ENCODE data around the gene DSCAML1.

Gene DSCAML1

DNA sequence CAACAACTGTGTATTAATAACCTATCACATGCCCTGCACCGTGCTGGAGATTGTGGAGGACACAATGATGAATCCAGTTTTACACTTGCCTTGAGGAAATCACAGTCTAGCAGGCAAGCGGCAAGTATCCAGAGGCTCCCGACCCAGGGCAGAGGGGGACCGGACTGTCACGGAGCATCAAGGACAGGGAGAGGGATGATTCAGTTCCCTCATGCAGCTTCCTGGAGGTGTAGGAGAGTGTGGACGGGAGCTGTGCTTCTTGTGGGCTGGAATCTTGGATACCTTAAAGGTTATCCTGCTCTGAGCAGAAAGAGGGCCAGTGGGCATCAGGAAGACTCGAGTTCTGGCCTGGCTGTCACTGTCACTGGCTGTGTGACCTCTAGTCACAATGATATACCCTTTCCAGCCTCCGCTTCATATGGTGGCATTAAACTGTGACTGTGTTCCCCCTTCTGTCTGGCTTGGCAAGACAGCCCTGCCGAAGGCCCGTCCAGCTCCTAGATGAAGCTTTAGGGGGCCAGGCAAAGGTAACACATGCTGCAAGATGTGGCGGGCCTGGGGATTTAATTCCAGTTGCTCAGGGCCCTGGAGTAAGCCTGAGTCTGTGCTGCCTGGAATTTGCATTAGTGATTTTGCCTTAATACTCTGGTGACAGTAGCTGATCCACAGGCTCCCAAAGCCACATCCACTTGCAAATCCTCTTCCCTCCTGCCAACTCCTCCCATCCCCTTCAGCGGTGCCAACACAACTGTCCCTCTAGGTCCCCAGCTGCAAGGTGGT, 162.8 kb downstream of the DSCAML1 start:
- H3K36me3 Mint-ChIP-seq = no peaks in the 10 kb centered on the region

DNA sequence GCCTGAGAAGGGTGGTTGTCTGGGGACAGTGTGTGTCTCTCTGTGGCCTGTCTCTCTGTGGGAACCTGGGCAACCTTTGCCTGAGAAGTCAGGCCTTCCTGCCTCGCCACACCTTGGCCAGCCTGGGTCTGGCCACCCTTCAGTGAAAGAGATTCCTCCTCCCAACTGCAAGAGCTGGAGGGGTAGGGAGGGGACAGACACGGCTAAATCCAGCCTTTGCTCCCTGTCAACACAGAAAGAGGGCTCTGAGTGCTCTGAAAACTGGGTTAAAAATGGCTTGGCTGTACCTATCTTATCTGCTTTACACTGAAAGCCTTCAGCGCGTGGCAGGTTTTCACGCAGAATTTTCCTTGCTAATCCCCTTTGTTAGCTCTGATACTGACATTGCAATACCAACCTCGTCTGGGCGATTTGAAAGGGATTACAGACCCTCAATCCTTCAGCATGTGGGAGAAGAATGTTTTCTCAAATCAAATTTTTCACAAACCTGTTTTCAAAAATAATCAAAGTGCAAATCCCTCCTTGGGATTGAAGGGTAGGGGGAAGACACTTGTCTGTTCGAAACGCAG, 163.7 kb downstream of the DSCAML1 start:
- ATAC-seq (no peak), DNase-seq (ENCODE audit: low spot score in 2 of 2) (no peak)
- Mint-ChIP-seq H3K36me3 (no peaks in the 10 kb centered on the region), H3K9me3 (no peaks in the 10 kb centered on the region), H3K4me1 (no peaks in the 10 kb centered on the region), H3K4me3 (no peak overlapping the region), H3K27ac (no peak overlapping the region)

More for the DNA sequence above, 162.8 kb downstream of the DSCAML1 start:
- DNase-seq (ENCODE audit: low spot score in 2 of 2) (no peak), ATAC-seq (no peak)
- Mint-ChIP-seq H3K27ac (no peak overlapping the region), H3K4me1 (no peaks in the 10 kb centered on the region), H3K4me3 (no peak overlapping the region), H3K9me3 (no peaks in the 10 kb centered on the region)

DNA sequence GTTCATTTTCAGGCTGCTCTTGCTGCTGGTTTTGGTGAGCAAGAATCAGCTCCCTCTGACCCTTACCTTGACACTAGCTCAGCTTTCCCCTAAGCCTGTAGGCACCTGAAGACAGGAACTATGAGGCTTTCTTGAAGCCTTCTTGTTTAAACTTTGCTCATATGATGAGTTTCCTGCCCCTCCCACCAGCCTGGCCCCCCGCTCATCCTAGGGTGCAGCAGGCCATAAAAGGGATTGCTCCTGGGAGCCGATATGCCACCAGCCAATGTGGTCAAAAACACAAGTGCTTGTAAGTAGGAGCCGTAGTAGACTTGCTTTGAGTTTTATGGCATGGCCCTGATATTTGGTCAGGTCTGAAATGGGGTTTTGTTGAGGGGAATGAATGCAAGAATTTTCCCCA, 164.7 kb downstream of the DSCAML1 start:
- Mint-ChIP-seq H3K36me3 (no peaks in the 10 kb centered on the region), H3K27ac (no peak overlapping the region), H3K9me3 (no peaks in the 10 kb centered on the region), H3K4me3 (no peak overlapping the region), H3K4me1 (no peaks in the 10 kb centered on the region)
- DNase-seq (ENCODE audit: low spot score in 2 of 2) (no peak), ATAC-seq (no peak)

DNA sequence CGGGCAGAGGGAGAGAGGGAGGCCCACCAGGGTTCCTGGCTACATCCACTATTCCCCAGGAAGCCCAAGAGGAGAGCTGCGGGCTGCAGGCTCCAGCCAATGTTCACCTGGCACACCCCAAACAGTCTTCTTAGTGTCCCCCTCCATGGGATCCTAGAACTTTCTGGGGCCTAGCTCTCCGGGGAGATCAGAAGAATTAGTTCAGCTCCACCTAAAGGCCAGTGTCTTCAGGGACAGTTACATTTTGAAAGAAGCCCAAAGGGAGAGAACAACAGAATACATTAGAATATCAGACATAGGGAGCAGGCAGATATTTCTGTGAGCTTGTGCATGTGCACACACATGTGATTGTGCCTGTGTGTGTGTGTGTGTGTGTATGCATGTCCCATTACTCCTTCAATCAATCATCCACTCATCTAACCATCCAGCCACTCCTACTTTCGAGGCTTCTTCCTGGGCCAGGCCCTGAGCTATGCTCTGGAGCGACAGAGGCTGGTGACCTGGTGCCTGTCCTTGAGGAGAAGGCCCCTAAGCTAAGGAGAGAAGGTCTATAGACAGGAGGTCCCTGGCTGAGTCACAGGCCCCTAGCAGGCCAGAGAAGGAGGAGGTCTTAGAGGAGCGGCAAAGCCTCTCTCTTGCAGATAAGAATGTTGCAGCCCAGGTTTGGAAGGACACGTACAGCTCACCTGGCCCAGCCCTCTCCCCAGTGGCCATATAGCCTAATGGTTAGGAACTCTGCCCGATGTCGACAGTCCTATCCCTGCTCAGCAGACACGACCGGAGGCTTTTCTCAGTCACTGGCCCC, 165.5 kb downstream of the DSCAML1 start:
- DNase-seq (ENCODE audit: low spot score in 2 of 2) (no peak), ATAC-seq (no peak)
- H3K9me3 Mint-ChIP-seq = no peaks in the 10 kb centered on the region
- H3K4me3 Mint-ChIP-seq = no peak overlapping the region
- H3K27ac Mint-ChIP-seq = no peak overlapping the region
- H3K36me3 Mint-ChIP-seq = no peaks in the 10 kb centered on the region
- H3K4me1 Mint-ChIP-seq = no peaks in the 10 kb centered on the region

DNA sequence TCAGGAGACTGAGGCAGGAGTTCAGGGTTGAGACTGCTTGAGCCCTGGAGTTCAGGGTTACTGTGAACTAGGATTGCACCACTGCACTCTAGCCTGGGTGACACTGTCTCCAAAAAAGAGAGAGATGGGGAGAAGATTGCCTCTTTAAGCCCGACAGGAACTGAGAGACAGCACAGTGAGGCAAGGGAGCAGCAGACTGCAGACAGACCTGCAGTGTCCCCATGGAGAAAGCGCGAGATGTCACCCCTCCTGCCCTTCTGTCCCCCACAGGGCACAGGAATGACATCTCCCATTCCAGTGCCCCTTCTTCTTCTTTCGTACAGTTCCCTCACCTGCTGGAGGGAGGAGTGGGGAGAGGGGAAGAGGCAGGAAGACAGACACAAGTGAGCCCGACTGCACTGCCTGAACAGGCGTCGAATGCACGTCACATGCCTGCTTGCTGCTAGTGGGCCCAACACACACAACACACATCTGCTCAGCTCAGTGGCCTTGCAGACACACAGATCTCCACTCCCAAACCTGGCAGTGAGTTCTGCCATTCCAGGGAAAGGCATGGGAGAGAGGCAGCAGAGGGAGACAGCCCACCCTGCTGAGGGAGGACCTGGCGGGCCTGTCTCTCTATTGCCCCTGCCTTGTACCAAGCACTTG, 167.0 kb downstream of the DSCAML1 start:
- peak overlapping the region; percentile 15 for H3K27ac Mint-ChIP-seq
- no peaks in the 10 kb centered on the region for H3K4me1 Mint-ChIP-seq
- no peak for DNase-seq (ENCODE audit: low spot score in 2 of 2)
- ATAC-seq = no peak
- H3K36me3 Mint-ChIP-seq = no peaks in the 10 kb centered on the region
- H3K9me3 Mint-ChIP-seq = no peaks in the 10 kb centered on the region
- no peak overlapping the region for H3K4me3 Mint-ChIP-seq

DNA sequence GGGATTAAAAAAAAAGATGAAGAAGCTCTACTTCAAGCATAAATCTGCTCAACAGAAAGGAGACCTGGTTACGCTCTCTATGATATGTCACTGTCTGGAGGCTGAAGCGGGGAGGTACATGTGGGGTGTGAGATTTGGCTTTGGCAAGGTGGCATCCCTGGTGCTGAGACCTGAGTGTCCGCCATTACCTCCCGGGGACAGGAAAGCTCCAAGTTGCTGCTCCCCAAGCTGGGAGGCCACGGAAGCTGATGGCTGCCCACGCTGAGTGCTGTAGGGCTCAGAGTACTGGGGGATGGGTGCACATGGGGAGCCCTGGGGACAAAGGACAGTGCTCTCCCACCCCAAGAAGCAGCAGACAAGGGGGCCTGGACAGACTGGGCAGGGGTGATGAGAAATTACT, 167.9 kb downstream of the DSCAML1 start:
- Mint-ChIP-seq H3K9me3 (no peaks in the 10 kb centered on the region), H3K36me3 (no peaks in the 10 kb centered on the region), H3K4me1 (no peaks in the 10 kb centered on the region), H3K27ac (peak overlapping the region; percentile 15), H3K4me3 (no peak overlapping the region)
- no peak for DNase-seq (ENCODE audit: low spot score in 2 of 2)
- no peak for ATAC-seq

DNA sequence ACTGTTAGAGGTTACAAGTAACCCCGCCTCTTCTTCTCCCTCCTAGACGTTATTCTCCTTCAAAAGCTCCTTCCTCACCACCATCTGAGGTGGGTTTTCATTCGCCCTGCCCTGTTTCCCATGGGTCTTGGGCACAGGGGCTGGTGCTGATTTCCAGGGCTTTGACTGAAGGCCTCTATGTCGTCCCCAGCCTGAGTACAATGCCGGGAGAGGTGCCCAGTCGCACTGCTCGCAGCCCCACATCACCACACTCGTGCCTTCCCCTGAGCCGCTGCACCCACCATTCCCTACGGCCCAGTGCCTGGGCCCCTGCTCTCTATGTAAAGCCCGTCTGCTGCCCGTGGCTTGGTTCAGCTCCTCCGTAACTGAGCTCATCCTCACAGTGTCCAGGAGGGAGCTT, 169.8 kb downstream of the DSCAML1 start:
- no peak for DNase-seq (ENCODE audit: low spot score in 2 of 2)
- Mint-ChIP-seq H3K36me3 (no peaks in the 10 kb centered on the region), H3K9me3 (no peaks in the 10 kb centered on the region), H3K27ac (no peak overlapping the region), H3K4me3 (no peak overlapping the region), H3K4me1 (no peaks in the 10 kb centered on the region)
- ATAC-seq = no peak

DNA sequence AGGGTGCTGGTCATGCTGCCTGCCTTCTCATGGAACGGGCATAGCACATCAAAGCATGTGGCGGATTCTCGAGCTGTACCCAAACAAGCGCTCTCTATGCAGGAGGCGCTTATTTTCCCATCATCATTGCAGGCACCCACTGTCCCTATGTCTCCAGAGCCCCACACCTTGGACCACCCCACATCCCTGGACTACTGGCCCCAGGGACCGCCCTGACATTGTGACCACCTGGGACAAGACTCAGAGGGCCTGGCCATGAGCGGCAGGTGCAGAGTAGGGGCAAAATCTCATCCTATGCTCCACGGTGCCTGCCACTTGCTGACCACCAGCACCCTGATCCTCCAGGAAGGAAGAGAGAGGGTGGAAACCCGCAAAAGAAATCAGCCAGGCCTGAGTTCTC, 170.4 kb downstream of the DSCAML1 start:
- H3K4me1 Mint-ChIP-seq = no peaks in the 10 kb centered on the region
- no peak for DNase-seq (ENCODE audit: low spot score in 2 of 2)
- H3K9me3 Mint-ChIP-seq = no peaks in the 10 kb centered on the region
- H3K36me3 Mint-ChIP-seq = no peaks in the 10 kb centered on the region
- H3K4me3 Mint-ChIP-seq = no peak overlapping the region
- no peak for ATAC-seq
- no peak overlapping the region for H3K27ac Mint-ChIP-seq

DNA sequence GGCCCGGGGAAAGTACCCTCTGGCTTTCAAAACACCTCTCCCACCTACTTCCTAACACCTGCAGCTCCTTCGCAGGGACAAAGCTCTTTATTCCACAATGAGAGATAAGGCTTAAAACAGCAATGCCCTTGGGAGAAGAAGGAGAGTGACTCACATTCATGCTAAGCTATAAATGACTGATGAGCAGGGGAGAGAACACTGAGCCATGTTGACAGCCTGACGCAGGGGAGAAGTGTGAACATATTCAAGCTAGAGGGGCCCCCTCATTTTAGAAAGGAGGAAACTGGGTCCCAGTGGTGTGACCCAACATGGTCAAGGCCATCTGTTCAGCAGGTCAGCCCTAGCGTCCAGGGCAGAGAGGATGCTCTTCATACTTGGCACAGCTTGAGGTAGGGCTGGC, 171.8 kb downstream of the DSCAML1 start:
- Mint-ChIP-seq H3K36me3 (no peaks in the 10 kb centered on the region), H3K4me3 (no peak overlapping the region)
- ATAC-seq = no peak

DNA sequence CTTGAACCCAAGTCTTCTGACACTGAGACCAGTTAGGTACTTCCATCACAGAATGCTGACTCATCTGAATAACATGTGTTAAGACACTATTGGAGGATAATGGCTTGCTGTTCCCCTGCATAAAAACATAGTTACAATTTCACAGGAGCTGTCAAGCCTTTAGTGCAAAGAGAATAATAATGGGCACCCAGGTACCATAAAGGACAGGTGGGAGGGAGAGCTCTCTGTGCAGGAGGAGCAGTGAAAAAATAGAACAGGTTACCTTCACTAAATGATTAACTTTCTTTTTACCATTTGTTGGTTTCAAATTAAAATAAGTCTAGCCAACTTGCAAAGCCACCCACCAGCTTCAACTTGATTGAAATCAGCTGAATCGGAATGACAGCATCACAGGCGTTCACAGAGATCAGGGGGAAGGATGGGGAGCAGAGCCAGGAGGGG, 173.2 kb downstream of the DSCAML1 start:
- H3K4me3 Mint-ChIP-seq = no peak overlapping the region
- peaks cover 3% of the 10 kb centered on the region for H3K9me3 Mint-ChIP-seq
- no peaks in the 10 kb centered on the region for H3K4me1 Mint-ChIP-seq
- DNase-seq (ENCODE audit: low spot score in 2 of 2) = no peak
- H3K36me3 Mint-ChIP-seq = no peaks in the 10 kb centered on the region
- H3K27ac Mint-ChIP-seq = no peak overlapping the region
- ATAC-seq = no peak

More for the DNA sequence above, 171.8 kb downstream of the DSCAML1 start:
- DNase-seq (ENCODE audit: low spot score in 2 of 2) = no peak
- Mint-ChIP-seq H3K4me1 (no peaks in the 10 kb centered on the region), H3K9me3 (peaks cover 3% of the 10 kb centered on the region), H3K27ac (no peak overlapping the region)

DNA sequence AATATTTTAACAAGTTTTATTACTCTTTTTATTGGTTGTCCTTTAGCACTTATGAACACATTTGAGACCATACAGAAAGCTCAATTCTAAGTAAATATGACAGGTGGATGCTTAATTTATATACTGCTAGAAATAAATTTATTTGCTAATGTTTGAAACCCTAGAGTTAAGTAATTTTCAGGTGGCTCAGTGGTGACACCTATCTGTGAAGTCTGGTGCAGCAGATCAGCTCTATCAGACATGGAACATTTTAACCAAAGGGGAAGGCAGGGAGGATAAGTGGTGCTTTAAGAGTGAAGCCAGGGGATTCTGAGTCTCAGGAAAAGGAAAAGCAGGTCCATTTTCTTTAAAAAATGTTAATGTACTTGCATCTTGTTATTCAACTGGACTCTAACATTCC, 175.8 kb downstream of the DSCAML1 start:
- ATAC-seq = no peak
- Mint-ChIP-seq H3K27ac (no peak overlapping the region), H3K9me3 (peaks cover 3% of the 10 kb centered on the region), H3K36me3 (no peaks in the 10 kb centered on the region), H3K4me3 (no peak overlapping the region), H3K4me1 (no peaks in the 10 kb centered on the region)
- no peak for DNase-seq (ENCODE audit: low spot score in 2 of 2)

DNA sequence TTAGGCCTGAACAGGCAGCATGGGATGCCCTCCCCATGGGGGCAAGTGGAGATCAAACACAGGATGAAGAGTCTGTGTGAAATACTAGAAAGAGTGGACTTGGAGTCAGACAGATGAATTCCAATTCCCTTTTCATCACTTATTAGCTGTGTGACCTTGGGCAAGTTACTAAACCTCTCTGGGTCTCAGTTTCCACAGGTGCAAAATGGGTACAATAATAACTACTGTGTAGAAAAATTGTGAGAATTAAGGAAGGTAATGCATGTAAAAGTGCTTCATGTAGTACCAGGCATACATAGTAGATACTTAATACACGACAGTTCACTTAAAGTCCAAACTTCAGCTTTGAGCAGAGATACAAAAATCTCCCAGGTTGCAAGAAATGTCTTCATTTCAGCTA, 176.4 kb downstream of the DSCAML1 start:
- no peak overlapping the region for H3K27ac Mint-ChIP-seq
- ATAC-seq = no peak

DNA sequence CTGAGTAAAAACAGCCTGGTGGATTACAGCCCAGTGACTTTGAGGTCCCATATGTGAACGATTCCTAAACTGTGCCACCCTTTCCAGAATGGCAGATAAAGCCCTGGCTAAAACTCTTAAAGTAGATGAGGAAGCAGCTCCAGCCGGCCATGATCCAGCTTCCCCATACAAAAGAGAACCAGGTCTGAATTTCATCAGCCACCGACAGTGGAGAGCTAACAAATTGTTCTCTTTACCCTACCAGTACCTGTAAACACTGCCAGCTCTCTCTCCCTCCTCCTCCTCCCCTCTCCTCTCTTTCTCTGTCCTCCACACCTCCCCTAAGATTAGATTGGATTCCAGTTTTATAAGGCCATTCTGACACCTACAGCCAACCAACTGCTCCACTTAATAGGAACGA, 176.9 kb downstream of the DSCAML1 start:
- Mint-ChIP-seq H3K4me1 (no peaks in the 10 kb centered on the region), H3K4me3 (no peak overlapping the region), H3K9me3 (peaks cover 3% of the 10 kb centered on the region), H3K36me3 (no peaks in the 10 kb centered on the region), H3K27ac (no peak overlapping the region)
- no peak for ATAC-seq
- no peak for DNase-seq (ENCODE audit: low spot score in 2 of 2)

More for the DNA sequence above, 176.4 kb downstream of the DSCAML1 start:
- Mint-ChIP-seq H3K9me3 (peaks cover 3% of the 10 kb centered on the region), H3K4me3 (no peak overlapping the region), H3K4me1 (no peaks in the 10 kb centered on the region), H3K36me3 (no peaks in the 10 kb centered on the region)
- DNase-seq (ENCODE audit: low spot score in 2 of 2) = no peak

DNA sequence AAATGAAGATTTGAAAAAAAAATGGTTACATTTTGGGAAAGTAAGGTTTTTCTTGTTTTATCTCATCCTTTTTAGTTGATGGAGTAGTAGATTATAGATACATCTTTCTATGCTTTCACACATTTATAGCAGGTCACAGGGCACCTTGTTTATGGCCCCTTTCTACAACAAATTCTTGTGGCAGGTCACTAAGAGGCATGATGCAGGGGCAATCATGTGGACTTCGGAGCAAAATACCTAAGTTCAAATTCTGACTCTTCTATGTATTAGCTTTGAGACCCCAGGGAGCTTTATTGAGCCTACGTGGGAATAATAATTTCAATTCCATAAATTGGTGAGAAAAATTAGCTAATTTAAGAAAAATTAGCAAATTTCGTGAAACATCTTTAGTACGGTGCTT, 177.4 kb downstream of the DSCAML1 start:
- H3K9me3 Mint-ChIP-seq = peaks cover 3% of the 10 kb centered on the region
- no peak overlapping the region for H3K4me3 Mint-ChIP-seq

DNA sequence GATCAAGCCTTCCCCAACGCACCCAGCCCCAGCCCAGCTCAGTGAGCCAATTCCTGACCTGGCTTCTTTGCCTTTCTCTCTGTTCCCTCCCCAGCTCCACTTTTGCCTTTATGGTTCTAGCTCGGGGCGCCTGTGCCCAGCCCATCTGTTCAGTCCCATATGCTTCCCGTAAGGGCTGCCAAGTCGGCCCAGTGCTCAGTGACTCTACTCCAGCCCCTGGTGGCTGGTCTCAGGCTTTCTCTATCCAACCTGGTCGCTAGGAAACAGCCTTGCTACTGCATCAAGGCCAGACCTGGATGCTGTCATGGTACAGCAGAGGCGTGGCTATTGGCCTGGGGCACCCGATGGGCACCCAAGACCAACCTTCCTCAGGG, 178.0 kb downstream of the DSCAML1 start:
- no peak for DNase-seq (ENCODE audit: low spot score in 2 of 2)
- Mint-ChIP-seq H3K36me3 (no peaks in the 10 kb centered on the region), H3K27ac (no peak overlapping the region), H3K4me3 (no peak overlapping the region), H3K4me1 (no peaks in the 10 kb centered on the region), H3K9me3 (peaks cover 3% of the 10 kb centered on the region)
- ATAC-seq = peak; percentile 8

More for the DNA sequence above, 177.4 kb downstream of the DSCAML1 start:
- Mint-ChIP-seq H3K27ac (no peak overlapping the region), H3K36me3 (no peaks in the 10 kb centered on the region), H3K4me1 (no peaks in the 10 kb centered on the region)
- no peak for DNase-seq (ENCODE audit: low spot score in 2 of 2)
- no peak for ATAC-seq
